GM04503 (cell line): ENCODE results near the gene PACRGL.
"Not testable (repeated sequence)": the region's sequence is repeated elsewhere in the genome, so short reads cannot be mapped to it uniquely, and the experiment has no call there.

Source experiments
- DNase-seq: peaks from one replicate; pipeline ENCODE4 v3.0.0-alpha.2; 2012; ENCODE audit warnings: low read depth

Gene PACRGL

GRCh38 chr4:20723463-20723862 lies 23.2 kb downstream of the PACRGL start:
- no peak for DNase-seq

GRCh38 chr4:20724915-20725314 lies 24.7 kb downstream of the PACRGL start:
- no peak for DNase-seq

- DNase-seq = no peak
Observed at GRCh38 chr4:20735931-20736330, 35.7 kb downstream of the PACRGL start.

GRCh38 chr4:20746000-20746399 lies 45.7 kb downstream of the PACRGL start:
- not testable (repeated sequence) for DNase-seq

GRCh38 chr4:20752641-20753040 lies 52.4 kb downstream of the PACRGL start:
- DNase-seq = no peak

- no peak for DNase-seq
Observed at GRCh38 chr4:20754036-20754435, 53.8 kb downstream of the PACRGL start.

- DNase-seq = no peak
Observed at GRCh38 chr4:20760053-20760452, 59.8 kb downstream of the PACRGL start.

- no peak for DNase-seq
Observed at GRCh38 chr4:20761382-20761781, 61.1 kb downstream of the PACRGL start.

- no peak for DNase-seq
Observed at GRCh38 chr4:20761826-20762225, 61.6 kb downstream of the PACRGL start.

- no peak for DNase-seq
Observed at GRCh38 chr4:20764366-20764992, 64.2 kb downstream of the PACRGL start.

GRCh38 chr4:20773144-20773997 lies 73.1 kb downstream of the PACRGL start:
- DNase-seq = peak; percentile 6

GRCh38 chr4:20778896-20779295 lies 78.6 kb downstream of the PACRGL start:
- no peak for DNase-seq

GRCh38 chr4:20783134-20783533 lies 82.9 kb downstream of the PACRGL start:
- DNase-seq = not testable (repeated sequence)

GRCh38 chr4:20787940-20788665 lies 87.8 kb downstream of the PACRGL start:
- DNase-seq = no peak
